Astrocyte (in vitro differentiated cells and primary cell): ENCODE data around the gene PNKP. TPM values are rescaled to one million over a fixed set of nuclear protein-coding genes. Genes with fewer than 3 reads are reported as not detected.

Experiments used
- DNase-seq: peaks from one replicate; pipeline ENCODE4 v3.0.0-alpha.2; 2010; ENCODE audit warnings: low read depth
- FAIRE-seq: peaks from 2 replicates; lab custom pipeline; 2011; peaks lifted over from hg19 to GRCh38; lab: Jason Lieb, UNC
- H2AFZ ChIP-seq: 2 replicates; pipeline ENCODE4 v1.6.0; 2012; ENCODE audit warnings: low read depth, low read length, inconsistent platforms
- H3K27ac ChIP-seq: 2 replicates; pipeline ENCODE4 v1.5.1; 2011; ENCODE audit warnings: low read depth, low read length, inconsistent platforms
- H3K27me3 ChIP-seq: 2 replicates; pipeline ENCODE4 v1.6.0; 2011; ENCODE audit warnings: low read length, inconsistent platforms; ENCODE audit not compliant: insufficient read depth
- H3K36me3 ChIP-seq: 2 replicates; pipeline ENCODE4 v1.5.1; 2011; ENCODE audit warnings: low read length, inconsistent platforms; ENCODE audit not compliant: insufficient read depth
- H3K4me1 ChIP-seq: 2 replicates; pipeline ENCODE4 v1.5.1; 2011; ENCODE audit warnings: low read length, inconsistent platforms; ENCODE audit not compliant: insufficient read depth
- H3K4me2 ChIP-seq: 2 replicates; pipeline ENCODE4 v1.6.0; 2012; ENCODE audit warnings: low read length, inconsistent platforms
- H3K4me3 ChIP-seq: 2 replicates; pipeline ENCODE4 v1.5.1; 2011; ENCODE audit warnings: low read depth, mild to moderate bottlenecking, low read length, inconsistent platforms; ENCODE audit not compliant: insufficient read depth
- H3K79me2 ChIP-seq: 2 replicates; pipeline ENCODE4 v1.6.0; 2012; ENCODE audit warnings: mild to moderate bottlenecking, low read length, inconsistent platforms; ENCODE audit not compliant: insufficient read depth
- H3K9ac ChIP-seq: 2 replicates; pipeline ENCODE4 v1.6.0; 2012; ENCODE audit warnings: mild to moderate bottlenecking, low read length, inconsistent platforms
- H3K9me3 ChIP-seq: 2 replicates; pipeline ENCODE4 v1.5.1; 2012; ENCODE audit warnings: low read depth, mild to moderate bottlenecking, low read length, inconsistent platforms; ENCODE audit not compliant: insufficient read depth
- H4K20me1 ChIP-seq: 2 replicates; pipeline ENCODE4 v1.6.0; 2012; ENCODE audit warnings: low read length, inconsistent platforms; ENCODE audit not compliant: insufficient read depth
- H3K27ac Mint-ChIP-seq: one replicate; pipeline ENCODE4 v1.8.0; 2021; ENCODE audit warnings: mild to moderate bottlenecking, mixed read lengths; ENCODE audit not compliant: unreplicated experiment
- H3K27me3 Mint-ChIP-seq: one replicate; pipeline ENCODE4 v1.8.0; 2021; ENCODE audit warnings: low read depth, mixed read lengths; ENCODE audit not compliant: unreplicated experiment
- H3K36me3 Mint-ChIP-seq: one replicate; pipeline ENCODE4 v1.8.0; 2021; ENCODE audit warnings: low read depth, mixed read lengths; ENCODE audit not compliant: unreplicated experiment
- H3K4me1 Mint-ChIP-seq: one replicate; pipeline ENCODE4 v1.8.0; 2021; ENCODE audit warnings: low read depth, mixed read lengths; ENCODE audit not compliant: unreplicated experiment
- H3K4me3 Mint-ChIP-seq: one replicate; pipeline ENCODE4 v1.8.0; 2021; ENCODE audit warnings: mild to moderate bottlenecking, moderate library complexity, mixed read lengths; ENCODE audit not compliant: unreplicated experiment
- H3K9me3 Mint-ChIP-seq: one replicate; pipeline ENCODE4 v1.8.0; 2021; ENCODE audit warnings: mild to moderate bottlenecking, mixed read lengths; ENCODE audit not compliant: unreplicated experiment
- EZH2 ChIP-seq: IDR thresholded peaks from 2 replicates; pipeline ENCODE4 v1.6.1; 2012; ENCODE audit warnings: mild to moderate bottlenecking, low read length, inconsistent platforms; ENCODE audit not compliant: insufficient read depth
- total RNA-seq: library from RNA; stranded (reverse); gene quantifications from 2 replicates; pipeline ENCODE4 v1.2.1, GENCODE V29; 2021
- TF ChIP-seq, protein P1 (sequence below): IDR thresholded peaks from 2 replicates; pipeline ENCODE4 v1.5.1; 2011; ENCODE audit warnings: low read depth, mild to moderate bottlenecking, inconsistent platforms, low read length, moderate library complexity; ENCODE audit not compliant: insufficient read depth

Gene PNKP
- total RNA-seq, 1 donor from 2014 or later: 54.8 TPM

DNA sequence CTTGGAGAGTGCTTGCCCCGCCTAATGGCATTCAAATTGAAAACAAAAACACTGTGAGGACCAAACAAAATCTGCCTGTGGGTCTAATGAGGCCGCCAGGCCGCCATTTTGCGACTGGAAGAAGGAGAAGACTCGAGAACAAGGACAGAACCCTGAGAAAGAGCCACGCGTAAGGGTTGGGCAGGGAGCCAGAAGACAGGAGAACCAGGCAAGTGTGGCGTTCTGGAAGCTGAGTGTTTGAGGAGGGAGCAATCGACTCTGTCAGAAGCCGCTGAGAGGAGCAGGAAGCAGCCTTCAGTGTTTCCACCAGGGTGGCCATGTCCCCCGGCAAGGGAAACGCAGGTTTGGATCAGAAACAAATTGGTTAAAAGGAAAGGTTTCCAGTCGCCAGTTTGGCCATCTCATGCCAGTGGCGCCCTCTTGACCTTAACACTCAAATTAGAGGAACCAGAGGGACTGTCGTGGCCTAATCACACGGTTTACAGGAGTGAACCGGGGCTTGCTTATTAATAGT, 26.6 kb downstream of the PNKP start:
- DNase-seq: no peak
- Histone ChIP-seq H3K4me3 (no peak overlapping the region), H3K4me2 (no peak overlapping the region), H3K27ac (no peak overlapping the region), H3K9ac (no peak overlapping the region), H3K9me3 (no peaks in the 10 kb centered on the region), H3K36me3 (peaks cover 10% of the 10 kb centered on the region), H3K27me3 (no peaks in the 10 kb centered on the region), H2AFZ (no peak overlapping the region), H3K4me1 (peaks cover 5% of the 10 kb centered on the region), H3K79me2 (no peaks in the 10 kb centered on the region), H4K20me1 (peaks cover 11% of the 10 kb centered on the region)
- peaks cover 11% of the 10 kb centered on the region for H3K4me1 Mint-ChIP-seq
- no peak overlapping the region for H3K27ac Mint-ChIP-seq
- TF ChIP-seq, protein P1, sequence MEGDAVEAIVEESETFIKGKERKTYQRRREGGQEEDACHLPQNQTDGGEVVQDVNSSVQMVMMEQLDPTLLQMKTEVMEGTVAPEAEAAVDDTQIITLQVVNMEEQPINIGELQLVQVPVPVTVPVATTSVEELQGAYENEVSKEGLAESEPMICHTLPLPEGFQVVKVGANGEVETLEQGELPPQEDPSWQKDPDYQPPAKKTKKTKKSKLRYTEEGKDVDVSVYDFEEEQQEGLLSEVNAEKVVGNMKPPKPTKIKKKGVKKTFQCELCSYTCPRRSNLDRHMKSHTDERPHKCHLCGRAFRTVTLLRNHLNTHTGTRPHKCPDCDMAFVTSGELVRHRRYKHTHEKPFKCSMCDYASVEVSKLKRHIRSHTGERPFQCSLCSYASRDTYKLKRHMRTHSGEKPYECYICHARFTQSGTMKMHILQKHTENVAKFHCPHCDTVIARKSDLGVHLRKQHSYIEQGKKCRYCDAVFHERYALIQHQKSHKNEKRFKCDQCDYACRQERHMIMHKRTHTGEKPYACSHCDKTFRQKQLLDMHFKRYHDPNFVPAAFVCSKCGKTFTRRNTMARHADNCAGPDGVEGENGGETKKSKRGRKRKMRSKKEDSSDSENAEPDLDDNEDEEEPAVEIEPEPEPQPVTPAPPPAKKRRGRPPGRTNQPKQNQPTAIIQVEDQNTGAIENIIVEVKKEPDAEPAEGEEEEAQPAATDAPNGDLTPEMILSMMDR: no peak
- peaks cover 22% of the 10 kb centered on the region for H3K36me3 Mint-ChIP-seq
- no peaks in the 10 kb centered on the region for H3K9me3 Mint-ChIP-seq
- H3K4me3 Mint-ChIP-seq: no peak overlapping the region
- FAIRE-seq: no peak
- H3K27me3 Mint-ChIP-seq: no peaks in the 10 kb centered on the region

DNA sequence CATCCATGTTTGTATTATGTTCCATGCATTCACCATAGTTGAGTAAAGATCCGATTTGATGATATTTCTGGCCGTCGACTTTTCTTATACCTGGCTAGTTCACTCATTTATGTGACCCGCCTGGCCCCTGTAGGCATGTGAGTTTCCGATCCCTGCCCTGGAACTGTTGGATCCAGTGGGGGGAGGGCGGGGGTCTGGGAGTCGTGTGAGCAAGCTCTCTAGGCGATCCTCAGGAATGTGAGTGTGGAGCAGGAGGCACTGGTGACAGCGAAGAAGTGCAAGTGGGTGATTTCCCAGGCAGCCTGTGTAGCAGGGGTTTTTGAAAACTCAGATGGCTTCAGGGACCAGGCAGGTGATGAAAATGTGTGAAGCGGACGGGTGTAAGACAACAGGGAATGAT, 27.1 kb downstream of the PNKP start:
- H4K20me1 ChIP-seq: peaks cover 11% of the 10 kb centered on the region
- H3K27ac Mint-ChIP-seq: no peak overlapping the region

DNA sequence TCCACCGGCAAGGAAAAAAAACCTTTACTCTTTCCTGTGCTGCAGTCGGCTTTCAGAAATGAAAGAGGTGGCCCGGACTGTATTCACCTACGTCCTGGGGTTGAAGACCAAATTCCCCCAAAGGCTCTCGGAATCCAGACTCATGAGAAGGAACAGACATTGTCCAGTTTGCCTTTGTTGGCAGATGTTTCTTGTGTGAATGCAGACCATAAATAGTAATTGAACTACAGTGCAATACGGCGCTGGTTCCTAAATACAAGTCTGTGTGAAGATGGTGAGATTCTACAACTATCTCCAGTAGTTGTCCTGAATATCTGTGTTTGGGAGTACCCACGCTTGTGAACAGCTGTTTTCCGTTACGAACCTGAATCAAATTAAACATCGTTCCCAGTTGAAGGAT, 27.7 kb downstream of the PNKP start:
- Mint-ChIP-seq H3K36me3 (peaks cover 27% of the 10 kb centered on the region), H3K27me3 (no peaks in the 10 kb centered on the region), H3K9me3 (no peaks in the 10 kb centered on the region), H3K27ac (no peak overlapping the region), H3K4me3 (no peak overlapping the region), H3K4me1 (peaks cover 11% of the 10 kb centered on the region)
- no peak overlapping the region for H3K27ac ChIP-seq
- no peaks in the 10 kb centered on the region for H3K79me2 ChIP-seq
- FAIRE-seq (no peak), DNase-seq (no peak)
- no peak overlapping the region for H3K9ac ChIP-seq
- peaks cover 5% of the 10 kb centered on the region for H3K4me1 ChIP-seq
- H3K27me3 ChIP-seq: no peaks in the 10 kb centered on the region
- no peak overlapping the region for H2AFZ ChIP-seq
- no peak overlapping the region for H3K4me2 ChIP-seq
- H3K36me3 ChIP-seq: peaks cover 10% of the 10 kb centered on the region
- no peaks in the 10 kb centered on the region for H3K9me3 ChIP-seq
- H3K4me3 ChIP-seq: no peak overlapping the region
- TF ChIP-seq, protein P1: no peak
- TF ChIP-seq EZH2: no peak
- H4K20me1 ChIP-seq: peaks cover 11% of the 10 kb centered on the region

More for the DNA sequence above, 27.1 kb downstream of the PNKP start:
- Histone ChIP-seq H3K27me3 (no peaks in the 10 kb centered on the region), H3K9me3 (no peaks in the 10 kb centered on the region), H2AFZ (no peak overlapping the region), H3K4me3 (no peak overlapping the region), H3K36me3 (peaks cover 10% of the 10 kb centered on the region), H3K4me2 (no peak overlapping the region), H3K9ac (no peak overlapping the region), H3K79me2 (no peaks in the 10 kb centered on the region), H3K27ac (no peak overlapping the region), H3K4me1 (peaks cover 5% of the 10 kb centered on the region)
- DNase-seq (no peak), FAIRE-seq (no peak)
- Mint-ChIP-seq H3K9me3 (no peaks in the 10 kb centered on the region), H3K4me3 (no peak overlapping the region), H3K36me3 (peaks cover 22% of the 10 kb centered on the region), H3K27me3 (no peaks in the 10 kb centered on the region), H3K4me1 (peaks cover 11% of the 10 kb centered on the region)
- TF ChIP-seq, protein P1: no peak
- TF ChIP-seq EZH2: no peak
